ENCODE measurements around the gene COMP.

Gene COMP

DNA sequence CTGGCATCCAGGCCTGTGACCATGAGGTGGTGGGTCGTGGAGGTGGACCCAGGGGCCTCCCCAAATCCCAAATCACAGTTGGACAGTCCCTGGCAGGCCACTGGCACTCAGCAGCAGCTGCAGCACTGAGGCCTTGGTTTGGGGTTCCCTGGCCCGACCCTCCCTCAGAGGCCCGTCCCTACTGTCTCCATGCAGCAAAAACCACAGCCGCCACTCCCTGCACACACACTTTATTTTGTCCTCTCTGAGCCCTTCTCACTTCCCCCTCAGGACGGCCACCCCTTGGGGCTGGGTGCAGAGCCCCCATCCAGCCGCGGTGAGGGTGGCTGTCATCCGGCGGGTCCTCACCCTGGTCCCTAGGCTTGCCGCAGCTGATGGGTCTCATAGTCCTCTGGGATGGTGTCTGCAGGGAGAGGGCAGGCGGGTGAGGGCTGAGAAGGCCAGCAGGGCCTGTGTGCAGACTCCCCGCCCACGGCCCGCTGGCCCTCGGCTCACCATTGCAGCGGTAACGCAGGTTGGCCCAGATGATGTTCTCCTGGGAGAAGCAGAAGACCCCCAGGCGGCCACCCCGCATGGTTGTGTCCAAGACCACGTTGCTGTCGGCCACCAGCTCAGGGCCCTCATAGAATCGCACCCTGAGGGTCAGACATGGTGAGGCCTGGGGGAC, 8.4 kb downstream of the COMP start:
- DNase-seq: no peak

- no peak for DNase-seq
Measured at GRCh38 chr19:18781885-18782527, 9.1 kb downstream of the COMP start.

DNA sequence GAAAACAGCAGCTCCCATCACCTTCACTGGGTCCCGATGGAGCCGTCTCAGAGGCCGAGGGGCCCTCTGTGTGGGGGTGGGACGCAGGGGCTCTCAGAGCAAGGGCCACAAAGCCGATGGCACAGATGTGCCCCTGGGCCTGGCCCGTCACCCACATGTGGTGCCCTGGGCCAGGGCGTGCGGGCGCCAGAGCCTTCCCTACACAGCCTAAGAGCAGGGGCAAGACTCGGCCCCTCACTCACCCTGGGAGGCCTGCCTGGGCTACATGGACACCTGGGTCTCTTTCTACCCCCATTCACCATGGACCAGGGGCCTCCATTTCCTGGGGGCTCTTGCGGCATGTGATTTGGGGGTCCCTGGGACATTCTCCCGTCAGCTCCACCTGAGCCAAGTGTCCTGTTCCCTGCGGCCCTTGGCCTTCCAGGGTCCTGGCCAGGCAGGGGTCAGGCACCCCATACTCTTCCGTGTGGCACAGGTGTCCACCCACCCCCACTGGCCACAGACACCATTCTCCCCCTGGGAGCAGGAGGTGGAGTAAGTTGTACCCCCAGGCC, 10.0 kb downstream of the COMP start:
- no peak for DNase-seq

DNA sequence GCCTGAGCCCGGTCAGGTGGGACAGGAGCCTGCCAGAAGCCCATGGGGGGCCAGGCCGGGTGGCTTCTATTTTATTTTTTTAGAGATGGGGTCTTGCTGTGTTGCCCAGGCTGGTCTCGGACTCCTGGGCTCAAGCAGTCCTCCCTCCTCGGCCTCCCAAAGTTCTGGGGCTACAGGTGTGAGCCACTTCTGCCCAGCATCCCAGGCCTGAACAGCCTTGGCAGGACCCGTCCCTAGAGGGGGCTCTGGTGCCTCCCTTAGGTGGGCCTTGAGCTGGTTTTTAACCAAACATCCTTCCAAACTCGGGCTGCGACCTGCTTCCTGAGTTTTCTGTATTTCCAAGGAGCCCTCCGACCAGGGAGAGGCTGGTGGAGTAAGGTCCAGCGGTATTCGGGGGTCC, 10.5 kb downstream of the COMP start:
- DNase-seq: no peak

GRCh38 chr19:18780081-18780480, 11.0 kb downstream of the COMP start:
- DNase-seq: no peak

DNA sequence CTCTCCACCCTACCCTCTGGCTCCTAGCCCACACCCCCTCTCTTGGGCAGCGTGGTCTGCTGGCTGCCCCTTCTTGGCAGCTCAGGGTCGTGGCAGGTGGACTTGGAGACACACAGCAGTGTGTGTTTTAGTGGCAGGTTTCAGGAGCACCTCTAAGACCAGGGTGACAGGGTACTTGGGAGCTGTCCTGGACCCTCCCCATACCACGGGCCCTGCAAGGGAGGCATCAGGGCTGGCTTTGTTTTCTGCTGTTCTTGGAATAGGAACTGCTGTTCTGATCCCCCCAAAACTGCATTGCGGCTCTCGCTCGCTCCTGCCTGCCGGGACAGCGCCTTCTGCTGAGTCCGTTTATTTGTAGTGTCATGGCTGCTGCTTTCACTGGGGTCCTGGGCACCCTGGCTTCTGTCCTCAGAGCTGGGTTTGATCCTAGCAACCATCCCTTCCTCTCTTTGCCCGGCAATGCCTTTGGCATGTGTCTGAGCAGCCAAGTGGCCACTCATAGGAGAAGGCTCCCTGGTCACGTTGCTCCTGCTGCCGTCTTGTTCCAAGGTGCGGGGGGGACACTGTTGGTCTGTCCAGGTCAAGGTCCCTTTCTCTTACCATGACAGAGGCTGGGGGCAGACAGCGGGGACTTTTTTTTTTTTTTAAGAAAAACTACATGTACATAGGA, 12.1 kb downstream of the COMP start:
- no peak for DNase-seq

GRCh38 chr19:18778076-18778389, 13.1 kb downstream of the COMP start:
- DNase-seq: no peak

DNA sequence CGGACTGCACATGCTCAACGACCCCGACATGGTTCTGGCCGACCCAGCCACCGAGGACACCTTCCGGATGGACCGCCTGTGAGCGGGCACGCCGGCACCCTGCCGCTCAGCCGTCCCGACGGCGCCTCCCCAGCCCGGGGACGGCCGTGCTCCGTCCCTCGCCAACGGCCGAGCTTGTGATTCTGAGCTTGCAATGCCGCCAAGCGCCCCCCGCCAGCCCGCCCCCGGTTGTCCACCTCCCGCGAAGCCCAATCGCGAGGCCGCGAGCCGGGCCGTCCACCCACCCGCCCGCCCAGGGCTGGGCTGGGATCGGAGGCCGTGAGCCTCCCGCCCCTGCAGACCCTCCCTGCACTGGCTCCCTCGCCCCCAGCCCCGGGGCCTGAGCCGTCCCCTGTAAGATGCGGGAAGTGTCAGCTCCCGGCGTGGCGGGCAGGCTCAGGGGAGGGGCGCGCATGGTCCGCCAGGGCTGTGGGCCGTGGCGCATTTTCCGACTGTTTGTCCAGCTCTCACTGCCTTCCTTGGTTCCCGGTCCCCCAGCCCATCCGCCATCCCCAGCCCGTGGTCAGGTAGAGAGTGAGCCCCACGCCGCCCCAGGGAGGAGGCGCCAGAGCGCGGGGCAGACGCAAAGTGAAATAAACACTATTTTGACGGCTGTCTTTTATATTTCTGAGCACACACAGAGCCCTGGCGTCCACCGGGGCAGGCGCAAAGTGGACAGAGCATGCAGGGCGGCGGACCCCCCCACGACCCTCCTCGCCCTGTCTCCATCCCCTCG, 13.6 kb downstream of the COMP start:
- DNase-seq: no peak

DNA sequence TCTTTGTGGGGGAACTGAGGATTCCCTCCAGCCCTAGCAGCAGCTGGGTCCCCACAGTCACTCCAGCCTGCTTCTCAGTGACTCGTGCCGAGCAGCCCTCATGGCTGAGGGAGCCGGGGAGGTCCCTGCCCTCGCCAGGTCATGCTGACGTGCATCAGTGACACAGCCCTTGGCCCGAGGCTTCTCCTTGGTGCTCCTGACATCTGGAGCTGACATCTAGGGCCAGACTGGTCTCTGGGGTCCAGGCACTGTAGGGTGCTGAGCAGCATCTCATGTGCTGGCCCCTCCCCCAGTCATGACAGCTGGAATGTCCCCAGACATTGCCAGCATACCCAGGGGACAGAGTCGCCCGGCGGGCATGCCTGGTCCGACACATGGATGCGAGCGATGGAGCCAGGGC, 14.4 kb downstream of the COMP start:
- DNase-seq: no peak

DNA sequence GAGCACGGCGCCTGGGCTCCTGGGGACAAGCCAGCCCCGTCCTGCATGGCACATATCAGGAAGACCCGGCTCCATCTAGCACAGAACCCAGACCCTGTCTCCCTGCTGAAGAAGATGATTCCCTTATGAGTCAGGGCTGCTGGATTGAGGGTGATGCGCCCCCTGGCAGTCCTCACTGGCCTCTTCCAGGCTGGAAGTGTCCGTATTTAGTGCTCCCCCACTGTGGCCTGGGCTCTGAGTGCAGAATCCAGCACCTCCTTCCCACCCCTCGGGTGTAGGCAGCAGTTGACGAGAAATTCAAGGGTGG, 14.9 kb downstream of the COMP start:
- no peak for DNase-seq

DNA sequence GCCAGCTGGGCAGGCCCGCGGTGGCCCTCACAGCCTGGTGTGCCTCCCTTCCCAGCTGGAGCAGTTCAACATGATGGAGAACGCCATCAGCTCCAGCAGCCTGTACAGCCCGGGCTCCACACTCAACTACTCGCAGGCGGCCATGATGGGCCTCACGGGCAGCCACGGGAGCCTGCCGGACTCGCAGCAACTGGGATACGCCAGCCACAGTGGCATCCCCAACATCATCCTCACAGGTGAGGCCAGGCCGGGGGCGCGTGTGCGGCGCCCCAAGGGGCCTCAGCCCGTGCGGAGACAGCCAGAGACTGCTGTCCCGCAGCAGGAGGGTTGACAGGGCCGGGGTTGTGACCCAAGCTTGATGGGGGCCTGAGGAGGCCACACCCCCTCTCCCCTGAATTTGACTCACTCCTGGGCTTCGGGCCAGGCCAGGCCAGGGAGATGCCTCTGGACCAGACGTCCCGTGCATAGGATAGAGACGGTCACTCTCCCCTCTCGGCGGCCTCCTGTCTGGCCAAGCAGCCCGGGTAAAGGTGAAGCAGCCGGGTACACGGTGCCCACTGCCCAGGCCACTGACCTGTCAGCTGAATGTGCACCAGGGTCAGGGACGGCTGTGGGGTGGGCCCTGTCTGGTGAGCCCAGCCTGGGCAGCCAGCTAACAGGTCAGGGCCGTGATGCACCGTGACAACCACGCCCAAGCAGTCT, 15.4 kb downstream of the COMP start:
- DNase-seq: no peak

DNA sequence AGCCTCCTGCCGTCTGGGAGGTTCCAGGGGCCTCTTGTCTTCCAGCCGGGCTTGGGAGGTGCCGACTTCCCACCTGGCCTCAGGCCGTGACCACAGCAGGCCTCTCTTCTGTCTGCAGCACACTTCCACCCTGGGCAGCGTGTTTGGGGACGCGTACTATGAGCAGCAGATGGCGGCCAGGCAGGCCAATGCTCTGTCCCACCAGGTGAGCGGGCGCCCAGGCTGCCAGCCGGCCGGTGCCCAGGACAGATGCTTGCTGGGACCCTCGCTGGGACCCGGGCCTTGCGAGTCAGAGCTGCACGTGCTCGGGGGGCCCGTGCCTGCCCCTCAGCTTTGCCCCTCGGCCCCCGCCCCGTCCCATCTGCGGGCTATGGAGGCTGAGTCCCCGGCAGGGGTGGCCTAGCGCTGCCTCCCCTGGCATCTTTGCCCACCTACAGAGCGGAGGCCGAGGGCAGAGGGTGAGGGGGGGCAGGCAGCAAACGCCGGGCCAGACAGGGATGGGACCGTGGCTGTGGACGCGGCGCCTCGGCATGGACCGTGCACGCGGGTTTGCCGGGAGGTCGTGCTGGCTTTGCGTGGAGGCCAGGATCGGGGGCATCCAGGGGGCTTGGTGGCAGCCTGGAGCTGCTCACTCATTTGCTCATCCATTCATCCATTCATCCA, 16.2 kb downstream of the COMP start:
- no peak for DNase-seq

- no peak for DNase-seq
Measured at GRCh38 chr19:18774107-18774506, 17.0 kb downstream of the COMP start.

DNA sequence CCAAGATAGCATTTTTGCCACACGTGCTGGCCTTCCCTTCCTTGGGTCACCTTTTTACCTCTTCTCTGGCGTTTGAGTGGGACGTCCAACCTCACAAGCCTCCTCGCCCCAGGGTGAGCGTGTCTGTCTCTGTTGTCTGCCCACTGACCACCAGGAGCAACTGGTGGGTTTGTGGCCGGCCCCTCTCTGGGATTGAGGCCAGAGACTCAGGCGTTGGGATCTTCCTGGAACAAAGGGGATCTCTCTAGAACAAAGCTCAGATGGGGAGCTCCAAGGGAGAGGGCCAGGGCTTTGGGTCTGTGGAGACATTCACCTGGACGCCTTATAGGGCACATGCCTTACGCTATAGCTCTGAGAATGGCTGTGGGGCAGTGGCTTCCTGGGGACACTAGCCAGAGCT, 17.4 kb downstream of the COMP start:
- DNase-seq: no peak

GRCh38 chr19:18772620-18773587, 18.2 kb downstream of the COMP start:
- no peak for DNase-seq

GRCh38 chr19:18771328-18772242, 19.5 kb downstream of the COMP start:
- DNase-seq: no peak

DNA sequence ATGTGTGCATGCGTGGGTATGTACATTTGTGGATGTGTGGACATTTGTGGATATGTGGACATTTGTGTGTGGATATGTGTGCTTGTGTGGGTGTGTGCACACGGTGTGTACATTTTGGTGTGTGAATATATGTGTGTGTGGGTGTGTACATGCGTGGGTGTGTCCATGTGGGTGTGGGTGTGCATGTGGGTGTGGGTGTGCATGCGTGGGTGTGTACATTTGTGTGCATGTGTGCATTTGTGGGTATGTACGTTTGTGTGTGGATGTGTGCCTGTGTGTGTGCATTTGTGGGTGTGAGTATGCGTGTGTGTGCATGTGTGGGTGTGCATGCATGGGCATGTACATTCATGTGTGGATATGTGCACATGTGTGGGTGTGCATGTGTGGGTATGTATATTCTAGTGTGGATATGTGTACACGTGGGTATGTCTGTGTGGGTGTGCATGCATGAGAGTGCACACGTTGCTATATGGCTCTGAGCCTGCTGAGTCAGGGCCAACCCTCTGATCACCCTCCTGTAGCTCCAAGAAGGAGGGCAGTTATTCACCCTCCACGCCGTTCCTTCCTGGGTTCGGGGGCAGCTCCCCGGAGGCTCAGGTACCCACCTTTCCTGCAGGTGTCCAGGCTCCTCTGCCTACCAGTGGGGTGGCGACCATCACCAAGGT, 20.3 kb downstream of the COMP start:
- no peak for DNase-seq

DNA sequence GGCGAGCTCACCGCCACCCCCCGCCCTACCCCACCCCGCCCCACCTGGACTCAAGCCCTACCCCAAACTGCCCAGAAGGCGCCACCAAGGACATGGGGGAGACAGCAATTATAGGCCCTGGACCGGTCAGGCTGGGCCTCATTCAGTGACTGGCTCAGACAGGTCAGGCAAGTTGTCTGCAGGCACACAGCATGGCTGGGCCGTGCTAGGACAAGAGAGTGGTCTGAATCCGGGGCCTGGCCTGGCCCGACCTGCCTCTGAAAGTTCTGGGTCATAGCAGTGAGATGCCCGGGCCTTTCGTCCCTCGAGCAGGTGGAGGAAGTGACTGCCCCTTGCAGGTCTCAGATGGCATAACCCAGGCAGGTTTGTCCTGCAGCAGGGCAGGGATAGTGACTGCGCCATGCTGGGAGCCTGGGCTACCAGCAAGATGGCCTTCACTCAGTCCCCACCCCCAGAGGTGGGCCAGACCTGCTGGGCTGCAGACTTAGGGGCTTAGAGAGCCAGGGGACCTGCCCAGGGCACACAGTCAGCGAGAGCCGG, 21.0 kb downstream of the COMP start:
- DNase-seq: no peak

All from NCI-H1417 treated with DMSO at 0.1 percent for 48 hours (cell line).